Ovary (tissue), 9 donors: ENCODE measurements around the gene KIF16B. TPM values are rescaled to one million over a fixed set of nuclear protein-coding genes. Genes with fewer than 3 reads are reported as not detected.

ENCODE experiments used
- DNase-seq, 5 donors: peaks; one replicate each; pipeline ENCODE4 v3.0.0-alpha.2; 2019 to 2020
- H3K27ac ChIP-seq, 2 donors: fragments of 200-600 bp; one replicate each; pipeline versions ENCODE4 v1.5.1 to v1.8.0; 2019 to 2022
- H3K27me3 ChIP-seq: fragments of 200-600 bp; one replicate; pipeline ENCODE4 v1.8.0; 2022
- H3K36me3 ChIP-seq: fragments of 200-600 bp; sonication (generic); one replicate; pipeline ENCODE4 v1.5.1; 2019
- H3K4me1 ChIP-seq: one replicate; pipeline ENCODE4 v1.8.1; 2013; ENCODE audit warnings: mild to moderate bottlenecking, moderate library complexity; ENCODE audit not compliant: insufficient read depth
- H3K4me3 ChIP-seq: fragments of 200-600 bp; sonication (generic); one replicate; pipeline ENCODE4 v1.5.1; 2017
- H3K9me3 ChIP-seq, 2 donors: fragments of 200-600 bp in 1 of 2; sonication (generic) in 1 of 2; one replicate each; pipeline versions ENCODE4 v1.5.1 to v1.8.1; 2013 to 2019; ENCODE audit warnings: mild to moderate bottlenecking in 1 of 2, moderate library complexity in 1 of 2
- CTCF ChIP-seq, 3 donors: fragments of 450-650 bp in 2 of 3; fragments of 200-600 bp in 1 of 3; IDR thresholded peaks; one replicate each; pipeline versions ENCODE4 v1.5.1 to v1.8.0; 2016 to 2022; ENCODE audit warnings: antibody characterized with exemption in 3 of 3, mild to moderate bottlenecking in 1 of 3
- EP300 ChIP-seq: sonication (generic); formaldehyde crosslinking; IDR thresholded peaks from one replicate; pipeline ENCODE4 v1.6.1; 2017; ENCODE audit warnings: antibody characterized with exemption
- POLR2A ChIP-seq: fragments of 450-650 bp; IDR thresholded peaks from one replicate; pipeline ENCODE4 v1.6.1; 2017; ENCODE audit warnings: antibody characterized with exemption, mild to moderate bottlenecking, moderate library complexity
- WGBS, 3 donors: extraction: QIAGEN DNeasy Blood & Tissue Kit in 1 of 3; methylation state at CpG; one replicate each; pipeline versions ENCODE4 v1.1.5 to v1.1.7; 2013 to 2017; 5-methylcytosine and 5-hydroxymethylcytosine counted together
- intact Hi-C, 4 donors: fragments of 100-400 bp; cut with DNase I; formaldehyde crosslinking; loops; one replicate each; pipeline versions ENCODE4 v1.11.0 to v1.15.1; 2022 to 2023
- polyA plus RNA-seq, 2 donors: library from polyadenylated mRNA; stranded (reverse); fragments of 200-250 nt in 1 of 2; fragments of 350-450 nt in 1 of 2; fragmentation: Illumina TruSeq in 1 of 2; extraction: RNeasy Lipid Tissue Mini Kit (QIAGEN cat#74804) in 1 of 2; gene quantifications; one replicate each; pipeline ENCODE4 v1.2.3, GENCODE V29; 2013 to 2014
- total RNA-seq, 7 donors: library from RNA; depleted of rRNA in 2 of 7; stranded (reverse); fragments of >200 nt in 2 of 7; fragmentation: NEBNext Ultra II Directional in 3 of 7; extraction: Animal tissue kit (Norgen Biotek cat#: 25700) in 3 of 7; gene quantifications; one replicate each; pipeline versions ENCODE4 v1.1.0 to v1.2.4, GENCODE V29; 2016 to 2023
- donor health status: DM: no; HTN: no; CAD: no; lungs with moderate emphysema.
- donor health status: DM: no; HTN: no; CAD: no.
- donor health status: Bipolar disorder and iron deficiency.
- donor health status: DM: yes; HTN: yes; CAD: no.
- donor health status: DM: no; HTN: no; CAD: no.
- donor health status: DM: yes; HTN: yes; CAD: no.

KIF16B gene
- total and polyA plus RNA-seq, 9 donors = 10.9 to 28.1 (median 20.2) TPM

GRCh38 chr20:16362642-16363041, 210.6 kb downstream of the KIF16B start:
- intact Hi-C loops = loop anchor here in 1 of 4 donors (10.0 kb wide), 1 partner anchor 308 kb away; no protein-coding TSS in a partner anchor
- TF ChIP-seq POLR2A = no peak
- no peak for TF ChIP-seq EP300
- TF ChIP-seq CTCF (IDR thresholded peaks at IDR 0.05) = no peak
- 100% methylated on average over 1 of the region's 1 CpG for WGBS, 3 donors

GRCh38 chr20:16360668-16361067, 212.6 kb downstream of the KIF16B start:
- no peak overlapping the region for H3K4me3 ChIP-seq
- no peaks in the 10 kb centered on the region for H3K36me3 ChIP-seq
- WGBS, 3 donors = 89 to 97% (median 89%) methylated on average over 5 of the region's 5 CpGs

More at GRCh38 chr20:16362642-16363041, 210.6 kb downstream of the KIF16B start:
- Histone ChIP-seq H3K4me3 (no peak overlapping the region), H3K36me3 (no peaks in the 10 kb centered on the region), H3K27ac (no peak overlapping the region), H3K4me1 (peaks cover 3% of the 10 kb centered on the region), H3K27me3 (no peaks in the 10 kb centered on the region), H3K9me3 (no peaks in the 10 kb centered on the region)
- DNase-seq = no peak

GRCh38 chr20:16353417-16353781, 219.8 kb downstream of the KIF16B start:
- H3K36me3 ChIP-seq = no peaks in the 10 kb centered on the region
- peaks cover 1% of the 10 kb centered on the region for H3K4me1 ChIP-seq
- no peaks in the 10 kb centered on the region for H3K9me3 ChIP-seq
- intact Hi-C loops = no loop called here
- TF ChIP-seq POLR2A = no peak
- no peak for TF ChIP-seq EP300
- no peak for TF ChIP-seq CTCF (IDR thresholded peaks at IDR 0.05)
- no peak overlapping the region for H3K27ac ChIP-seq
- 95 to 96% (median 95%) methylated on average over 1 of the region's 1 CpG for WGBS, 3 donors
- no peaks in the 10 kb centered on the region for H3K27me3 ChIP-seq
- no peak overlapping the region for H3K4me3 ChIP-seq
- DNase-seq = no peak

More at GRCh38 chr20:16360668-16361067, 212.6 kb downstream of the KIF16B start:
- H3K4me1 ChIP-seq = peaks cover 3% of the 10 kb centered on the region
- H3K27me3 ChIP-seq = no peaks in the 10 kb centered on the region
- intact Hi-C loops = loop anchor here in 1 of 4 donors (10.0 kb wide), 1 partner anchor 306 kb away; no protein-coding TSS in a partner anchor
- DNase-seq = no peak
- H3K9me3 ChIP-seq = no peaks in the 10 kb centered on the region
- no peak for TF ChIP-seq CTCF (IDR thresholded peaks at IDR 0.05)
- TF ChIP-seq POLR2A = no peak
- no peak for TF ChIP-seq EP300
- no peak overlapping the region for H3K27ac ChIP-seq

GRCh38 chr20:16352751-16353416, 220.4 kb downstream of the KIF16B start:
- intact Hi-C loops = no loop called here
- 92 to 96% (median 93%) methylated on average over 5 of the region's 5 CpGs for WGBS, 3 donors
- TF ChIP-seq CTCF (IDR thresholded peaks at IDR 0.05) (no peak), EP300 (no peak), POLR2A (no peak)
- H3K4me1 ChIP-seq = peaks cover 1% of the 10 kb centered on the region
- H3K36me3 ChIP-seq = no peaks in the 10 kb centered on the region
- DNase-seq = no peak
- H3K9me3 ChIP-seq = no peaks in the 10 kb centered on the region
- H3K27ac ChIP-seq = no peak overlapping the region
- no peaks in the 10 kb centered on the region for H3K27me3 ChIP-seq
- H3K4me3 ChIP-seq = no peak overlapping the region
